Subcutaneous abdominal adipose tissue (tissue), 5 donors: ENCODE data around the gene FAM72A.
A peak's percentile ranks its signal among the peaks of the same experiment; 100 is the strongest.
"Not testable (repeated sequence)": the region's sequence is repeated elsewhere in the genome, so short reads cannot be mapped to it uniquely, and the experiment has no call there.

ENCODE experiments used
- H3K27ac ChIP-seq: one replicate; pipeline ENCODE4 v1.7.0; 2013; ENCODE audit warnings: low read depth, mild to moderate bottlenecking, inconsistent platforms, low read length, moderate library complexity
- H3K27me3 ChIP-seq, 5 donors: one replicate each; pipeline ENCODE4 v1.7.0; 2013; ENCODE audit warnings: low read length in 5 of 5, inconsistent platforms in 1 of 5; ENCODE audit not compliant: control insufficient read depth in 5 of 5, insufficient read depth in 4 of 5
- H3K36me3 ChIP-seq, 5 donors: one replicate each; pipeline ENCODE4 v1.7.0; 2013; ENCODE audit warnings: low read length in 5 of 5; ENCODE audit not compliant: control insufficient read depth in 5 of 5, insufficient read depth in 5 of 5
- H3K4me1 ChIP-seq, 5 donors: one replicate each; pipeline ENCODE4 v1.7.0; 2013; ENCODE audit warnings: low read length in 5 of 5, mild to moderate bottlenecking in 3 of 5, moderate library complexity in 1 of 5; ENCODE audit not compliant: control insufficient read depth in 5 of 5, insufficient read depth in 5 of 5
- H3K4me3 ChIP-seq, 5 donors: one replicate each; pipeline ENCODE4 v1.7.0; 2013; ENCODE audit warnings: low read length in 5 of 5, low read depth in 1 of 5
- H3K9ac ChIP-seq, 5 donors: one replicate each; pipeline ENCODE4 v1.7.0; 2013; ENCODE audit warnings: low read length in 5 of 5, mild to moderate bottlenecking in 4 of 5, moderate library complexity in 3 of 5
- H3K9me3 ChIP-seq, 5 donors: one replicate each; pipeline ENCODE4 v1.7.0; 2013; ENCODE audit warnings: low read length in 5 of 5; ENCODE audit not compliant: control insufficient read depth in 5 of 5
- donor health status: healthy.
- donor health status: healthy.
- donor health status: healthy.
- donor health status: healthy.
- donor health status: healthy.

Gene FAM72A

DNA sequence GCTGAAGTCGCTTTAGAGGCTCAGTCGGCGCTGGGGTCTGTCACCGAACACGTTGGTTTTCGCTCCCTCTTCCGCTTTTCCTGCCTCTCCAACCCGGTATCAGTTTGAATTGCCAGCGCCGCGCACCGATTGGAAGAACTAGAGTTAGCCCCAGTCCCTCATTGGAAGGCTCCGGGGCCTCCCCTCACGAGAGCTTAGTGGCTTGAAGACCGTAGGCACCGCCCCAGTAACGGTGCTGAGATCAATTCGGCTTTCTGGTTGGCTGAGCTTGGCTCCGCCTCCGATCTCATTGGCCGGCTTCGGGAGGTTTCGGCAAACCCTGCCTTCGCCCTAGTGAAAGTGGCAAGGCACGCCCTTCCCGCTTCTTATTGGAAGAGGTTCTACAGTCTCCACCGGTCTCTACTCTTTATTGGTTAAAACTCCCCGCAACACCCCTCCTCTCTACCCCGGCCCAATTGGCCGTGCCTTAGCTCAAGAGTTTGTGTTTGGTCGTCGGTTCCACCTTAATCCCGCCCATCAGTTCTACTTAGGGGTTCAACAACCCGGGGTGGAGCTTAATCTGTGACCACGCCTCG is at the start of gene FAM72A:
FAM72A (minus strand) TSS at position 51 of the 575 bp plus-strand sequence. CDS start 814 bp downstream, outside the sequence.
- peak within 1 kb of the TSS in 4 of 5 donors; percentile 40 to 59 (median 50) for H3K4me3 ChIP-seq
- H3K4me1 ChIP-seq, H3K9me3 ChIP-seq, H3K27ac ChIP-seq, H3K9ac ChIP-seq, H3K27me3 ChIP-seq, H3K36me3 ChIP-seq: not testable (repeated sequence)

DNA sequence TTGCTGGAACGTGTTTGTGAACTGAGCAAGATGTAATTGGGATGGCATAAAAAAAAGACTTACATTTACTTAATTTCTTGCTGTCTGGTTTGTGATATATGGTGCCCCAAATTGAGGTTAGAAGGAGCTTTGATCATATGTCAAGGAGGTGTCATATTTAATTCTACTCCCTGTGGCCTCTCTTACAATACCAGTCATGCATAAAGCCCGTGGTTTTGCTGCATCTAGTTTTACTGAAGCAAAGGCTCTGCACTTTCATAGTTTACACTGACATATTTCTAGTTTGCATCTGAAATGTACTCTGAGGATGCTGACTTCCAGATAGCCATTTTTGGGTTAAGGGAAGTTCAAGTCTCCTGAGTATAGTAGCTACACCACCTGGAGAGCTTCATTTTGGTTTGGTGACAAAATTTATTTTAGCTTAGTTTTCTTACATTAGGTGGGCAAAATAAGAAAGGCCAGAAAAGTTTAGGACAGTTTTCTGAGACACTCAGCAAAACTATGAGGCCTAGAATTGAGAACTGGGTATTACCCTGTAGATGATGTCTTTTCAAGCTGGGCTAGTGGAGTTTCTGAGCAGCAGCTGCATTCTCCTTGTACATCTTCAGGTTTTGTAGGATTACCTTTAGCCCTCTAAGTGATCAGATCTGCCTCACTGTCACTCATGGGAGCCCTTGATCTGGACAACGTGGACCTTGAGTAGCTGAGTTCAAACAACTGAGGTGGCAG is 48.5 kb upstream of the FAM72A start:
- not testable (repeated sequence) for H3K27ac ChIP-seq, H3K4me1 ChIP-seq, H3K36me3 ChIP-seq, H3K9me3 ChIP-seq, H3K27me3 ChIP-seq, H3K9ac ChIP-seq, H3K4me3 ChIP-seq

DNA sequence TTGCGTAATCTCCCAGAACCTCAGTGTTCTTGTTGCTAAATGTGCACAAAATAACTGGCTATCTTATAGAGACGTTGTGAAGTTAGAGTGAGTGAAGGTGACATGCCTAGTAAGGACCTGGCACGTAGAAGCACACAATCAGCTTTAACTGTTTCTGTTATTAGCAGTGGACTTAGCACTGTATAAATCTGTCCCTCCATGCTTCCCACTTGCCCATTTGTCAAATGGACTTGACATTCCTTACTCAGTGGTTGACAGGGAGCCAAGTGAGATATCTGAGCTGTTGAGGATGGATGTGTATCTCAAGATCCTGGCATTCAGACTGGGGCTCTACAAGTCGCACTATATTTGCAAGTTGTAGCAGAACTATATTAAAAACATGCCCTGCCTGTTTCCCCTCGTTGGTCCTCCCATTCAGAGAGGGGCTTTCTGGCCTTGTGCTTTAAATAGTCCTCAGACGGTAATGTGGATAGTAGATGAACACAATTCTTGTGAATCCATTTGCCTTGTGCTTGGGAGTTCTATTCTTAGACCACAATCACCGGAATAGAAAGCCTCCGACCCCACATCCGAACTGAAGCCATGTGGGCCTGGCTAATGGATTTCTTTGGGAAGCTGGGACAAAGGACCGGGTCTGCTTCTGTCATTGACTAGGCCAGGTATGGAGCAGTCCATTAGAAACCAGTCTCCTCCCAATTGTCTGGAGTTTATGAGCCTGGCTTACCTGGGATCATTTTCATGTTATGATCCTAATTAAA is 43.7 kb upstream of the FAM72A start:
- not testable (repeated sequence) for H3K4me1 ChIP-seq, H3K27ac ChIP-seq, H3K9me3 ChIP-seq, H3K27me3 ChIP-seq, H3K4me3 ChIP-seq, H3K36me3 ChIP-seq, H3K9ac ChIP-seq

DNA sequence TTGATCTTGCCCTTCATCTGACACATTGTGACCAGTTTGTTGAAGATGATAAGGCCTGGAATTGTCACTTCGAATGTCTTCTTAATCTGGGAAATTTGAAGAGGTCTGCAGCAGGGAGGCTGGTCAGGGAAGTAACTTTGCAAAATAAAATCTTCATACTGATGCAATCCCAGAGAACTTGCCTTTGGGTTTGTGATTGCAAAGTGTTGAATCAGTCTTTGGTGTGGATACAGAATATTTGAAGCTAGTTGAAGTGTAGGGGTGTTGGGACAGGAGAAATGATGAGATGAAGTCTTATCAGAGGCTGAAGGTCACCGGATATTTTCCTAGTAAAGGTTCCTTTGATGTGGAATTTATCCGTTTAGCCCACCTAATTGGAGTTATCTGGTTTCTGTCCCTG is 42.8 kb upstream of the FAM72A start:
- H3K4me1 ChIP-seq, H3K27me3 ChIP-seq, H3K9me3 ChIP-seq, H3K4me3 ChIP-seq, H3K27ac ChIP-seq, H3K36me3 ChIP-seq, H3K9ac ChIP-seq: not testable (repeated sequence)

DNA sequence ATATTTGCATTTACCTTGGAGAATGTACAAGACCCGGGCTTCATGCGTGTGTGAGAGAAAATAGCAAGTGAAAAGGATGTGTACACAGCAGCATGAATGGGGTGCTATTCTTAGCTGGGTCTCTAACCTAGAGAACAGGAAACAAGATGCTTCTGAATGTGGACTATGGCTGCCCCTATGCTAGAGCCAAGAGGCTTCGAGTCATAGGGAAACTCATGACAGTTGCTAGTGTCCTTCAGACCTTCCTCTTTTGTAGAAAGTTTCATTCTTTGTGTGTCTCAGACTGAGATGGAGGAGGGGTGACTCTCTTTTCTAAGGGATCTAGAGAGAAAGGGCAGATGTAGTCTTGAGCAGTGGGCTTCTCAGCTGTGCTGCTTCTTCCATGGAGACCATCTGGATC is 40.7 kb upstream of the FAM72A start:
- not testable (repeated sequence) for H3K36me3 ChIP-seq, H3K9ac ChIP-seq, H3K4me1 ChIP-seq, H3K4me3 ChIP-seq, H3K27ac ChIP-seq, H3K27me3 ChIP-seq, H3K9me3 ChIP-seq

DNA sequence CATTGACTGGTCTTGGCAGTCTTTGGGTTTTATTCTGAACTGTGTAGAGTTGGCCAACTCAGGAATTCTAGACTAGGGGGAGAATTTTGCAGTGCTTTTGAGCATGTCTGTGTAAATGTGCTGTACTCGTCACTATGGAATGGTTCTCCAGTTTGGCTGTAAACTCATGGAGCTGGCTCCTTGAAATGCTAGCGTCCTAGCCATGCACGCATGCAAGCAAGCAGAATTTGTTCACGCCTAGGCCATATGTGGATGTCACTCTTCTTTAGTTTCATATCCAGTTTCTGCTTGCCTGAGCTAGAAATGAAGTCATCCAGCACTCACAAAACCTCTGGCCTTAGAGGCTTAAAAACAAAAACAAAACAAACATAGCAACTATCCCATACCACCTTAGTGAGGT is 37.6 kb upstream of the FAM72A start:
- not testable (repeated sequence) for H3K9me3 ChIP-seq, H3K36me3 ChIP-seq, H3K4me3 ChIP-seq, H3K27me3 ChIP-seq, H3K4me1 ChIP-seq, H3K9ac ChIP-seq, H3K27ac ChIP-seq

DNA sequence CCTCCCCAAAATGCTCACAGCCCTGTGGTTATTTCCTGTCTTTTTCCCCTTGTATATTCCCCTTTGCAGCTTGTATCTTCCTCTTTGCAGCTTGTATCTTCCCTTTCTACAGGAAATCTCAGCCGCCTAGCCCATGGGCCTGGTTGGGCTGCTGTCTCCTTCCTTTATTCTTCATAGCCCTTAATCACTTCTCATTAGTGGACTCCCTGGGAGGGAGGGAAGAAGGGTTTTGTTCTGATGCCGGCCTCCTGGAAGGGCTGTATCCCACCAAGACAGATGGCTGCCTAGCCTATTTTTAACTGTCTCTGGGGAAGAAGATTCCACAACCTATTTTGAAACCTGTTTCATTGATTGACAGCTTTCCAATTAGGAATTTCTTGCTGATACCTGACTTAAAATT is 32.6 kb upstream of the FAM72A start:
- not testable (repeated sequence) for H3K4me3 ChIP-seq, H3K4me1 ChIP-seq, H3K27me3 ChIP-seq, H3K9me3 ChIP-seq, H3K36me3 ChIP-seq, H3K27ac ChIP-seq, H3K9ac ChIP-seq

DNA sequence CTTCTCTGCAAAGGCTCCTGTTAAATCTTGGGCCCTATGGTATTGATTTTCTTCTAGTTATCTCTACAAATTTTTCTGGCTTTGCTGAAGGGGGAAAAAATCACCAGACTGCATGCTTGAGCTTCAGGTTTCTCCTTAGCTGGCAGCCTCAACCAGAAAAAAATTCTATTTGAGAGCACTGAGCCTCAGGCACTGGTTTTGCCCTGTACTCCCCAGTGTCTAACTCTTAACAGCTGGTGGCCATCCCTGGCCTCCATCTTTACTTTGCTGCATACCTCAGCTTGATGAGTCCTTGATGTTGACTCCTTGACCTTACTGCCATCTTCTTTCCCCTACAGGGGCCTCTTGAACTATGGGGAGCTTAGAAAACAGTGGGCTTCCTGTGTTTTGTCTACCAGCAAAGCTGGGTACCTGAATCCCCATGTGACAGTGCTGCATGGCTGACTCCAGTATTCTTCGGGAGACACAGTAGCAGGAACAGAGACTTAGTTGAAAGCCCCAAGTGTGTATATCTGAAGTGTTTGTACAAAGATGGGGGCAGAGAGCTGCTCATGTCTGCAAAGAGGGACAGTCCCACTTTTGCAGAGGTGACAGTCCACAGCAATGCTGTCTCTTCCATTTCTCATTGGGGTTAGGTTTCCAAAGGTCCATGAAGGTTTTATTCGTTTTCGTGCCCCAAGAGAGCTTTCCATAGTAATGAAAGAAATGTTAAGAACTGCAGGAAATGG is 31.7 kb upstream of the FAM72A start:
- not testable (repeated sequence) for H3K27ac ChIP-seq, H3K9ac ChIP-seq, H3K4me1 ChIP-seq, H3K27me3 ChIP-seq, H3K36me3 ChIP-seq, H3K4me3 ChIP-seq, H3K9me3 ChIP-seq

DNA sequence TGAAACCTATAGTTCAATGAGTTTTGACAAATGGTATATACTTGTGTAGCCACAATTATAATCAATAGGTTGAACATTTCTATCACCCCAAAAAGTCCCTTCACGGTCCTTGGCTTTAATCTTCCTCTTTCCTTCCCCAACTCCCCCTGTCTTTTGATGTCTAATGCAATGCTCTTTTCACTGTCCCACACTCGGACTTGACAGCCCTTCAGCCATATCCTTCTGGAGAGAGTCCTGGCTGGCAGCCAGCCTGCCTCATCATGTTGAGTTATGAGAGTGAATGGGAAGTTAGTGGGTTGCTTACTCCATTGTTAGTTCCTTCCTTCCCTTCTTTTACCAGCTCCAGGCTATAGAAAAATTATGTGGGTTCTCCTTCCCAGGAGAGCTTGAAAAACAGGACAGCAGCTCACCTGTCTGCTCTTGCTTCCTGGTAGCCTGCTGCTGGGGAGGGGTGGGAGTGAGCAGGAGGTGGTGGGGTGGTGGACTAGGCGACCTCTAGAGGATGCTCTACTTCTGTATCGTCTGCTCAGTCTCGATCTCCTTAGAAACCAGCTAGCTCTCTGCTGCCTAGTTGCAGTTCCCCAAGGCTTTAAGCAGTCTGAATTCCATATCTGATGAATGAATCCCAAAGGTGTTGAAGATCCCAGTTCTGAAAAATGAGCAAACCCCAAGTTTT is 30.5 kb upstream of the FAM72A start:
- H3K27me3 ChIP-seq, H3K36me3 ChIP-seq, H3K9ac ChIP-seq, H3K27ac ChIP-seq, H3K4me1 ChIP-seq, H3K9me3 ChIP-seq, H3K4me3 ChIP-seq: not testable (repeated sequence)

DNA sequence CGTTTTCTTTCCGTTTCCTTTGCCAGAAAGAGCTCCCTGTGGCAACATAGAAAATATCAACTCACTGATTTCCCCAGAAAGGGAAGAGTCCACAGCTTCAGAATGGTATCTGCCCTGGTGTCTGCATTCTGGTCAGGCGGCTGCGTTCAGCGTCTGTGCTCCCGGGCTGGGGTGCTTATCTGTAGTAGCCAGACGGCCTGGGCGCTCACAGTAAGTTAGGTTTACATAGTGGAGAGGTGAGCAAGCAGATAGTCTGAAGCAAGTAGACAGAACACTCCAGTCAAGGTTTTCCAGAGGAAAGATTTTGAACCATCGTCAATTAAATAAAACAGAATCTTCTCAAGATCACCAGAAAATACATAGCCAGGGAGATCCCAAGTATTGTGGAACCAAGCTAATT is 29.4 kb upstream of the FAM72A start:
- not testable (repeated sequence) for H3K9me3 ChIP-seq, H3K36me3 ChIP-seq, H3K27ac ChIP-seq, H3K9ac ChIP-seq, H3K4me3 ChIP-seq, H3K27me3 ChIP-seq, H3K4me1 ChIP-seq
